ENCODE data around the gene CDHR5. TPM values are rescaled to one million over a fixed set of nuclear protein-coding genes. Genes with fewer than 3 reads are reported as not detected.

Gene CDHR5
- total RNA-seq, 1 donor from 2014 or later: not detected

DNA sequence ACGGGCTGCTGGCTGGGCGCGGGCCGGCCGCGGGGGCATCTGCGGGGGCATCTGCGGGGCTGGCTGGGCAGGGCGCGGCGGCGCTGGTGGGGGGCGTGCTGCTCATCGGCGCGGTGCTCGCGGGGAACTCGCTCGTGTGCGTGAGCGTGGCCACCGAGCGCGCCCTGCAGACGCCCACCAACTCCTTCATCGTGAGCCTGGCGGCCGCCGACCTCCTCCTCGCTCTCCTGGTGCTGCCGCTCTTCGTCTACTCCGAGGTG is 12.5 kb upstream of the CDHR5 start:
- H3K36me3 Mint-ChIP-seq: peaks cover 6% of the 10 kb centered on the region
- H3K79me2 ChIP-seq (ENCODE audit: low read depth): no peaks in the 10 kb centered on the region
- no peak overlapping the region for H3K27ac ChIP-seq
- H3K27me3 ChIP-seq: peaks cover 48% of the 10 kb centered on the region
- no peaks in the 10 kb centered on the region for H3K9me3 ChIP-seq (ENCODE audit: low read depth)
- peak overlapping the region; percentile 68 for H3K4me3 ChIP-seq
- DNase-seq (ENCODE audit: low spot score): no peak
- H3K4me3 Mint-ChIP-seq: peak overlapping the region; percentile 86
- H3K9me3 Mint-ChIP-seq: no peaks in the 10 kb centered on the region
- no peaks in the 10 kb centered on the region for H3K36me3 ChIP-seq
- peaks cover 56% of the 10 kb centered on the region for H3F3A ChIP-seq (ENCODE audit: low read depth)
- peaks cover 33% of the 10 kb centered on the region for H3K27me3 Mint-ChIP-seq (ENCODE audit: insufficient read depth, low read depth)
- TF ChIP-seq EZH2 (IDR thresholded peaks at IDR 0.05): no peak
- TF ChIP-seq, protein P1, sequence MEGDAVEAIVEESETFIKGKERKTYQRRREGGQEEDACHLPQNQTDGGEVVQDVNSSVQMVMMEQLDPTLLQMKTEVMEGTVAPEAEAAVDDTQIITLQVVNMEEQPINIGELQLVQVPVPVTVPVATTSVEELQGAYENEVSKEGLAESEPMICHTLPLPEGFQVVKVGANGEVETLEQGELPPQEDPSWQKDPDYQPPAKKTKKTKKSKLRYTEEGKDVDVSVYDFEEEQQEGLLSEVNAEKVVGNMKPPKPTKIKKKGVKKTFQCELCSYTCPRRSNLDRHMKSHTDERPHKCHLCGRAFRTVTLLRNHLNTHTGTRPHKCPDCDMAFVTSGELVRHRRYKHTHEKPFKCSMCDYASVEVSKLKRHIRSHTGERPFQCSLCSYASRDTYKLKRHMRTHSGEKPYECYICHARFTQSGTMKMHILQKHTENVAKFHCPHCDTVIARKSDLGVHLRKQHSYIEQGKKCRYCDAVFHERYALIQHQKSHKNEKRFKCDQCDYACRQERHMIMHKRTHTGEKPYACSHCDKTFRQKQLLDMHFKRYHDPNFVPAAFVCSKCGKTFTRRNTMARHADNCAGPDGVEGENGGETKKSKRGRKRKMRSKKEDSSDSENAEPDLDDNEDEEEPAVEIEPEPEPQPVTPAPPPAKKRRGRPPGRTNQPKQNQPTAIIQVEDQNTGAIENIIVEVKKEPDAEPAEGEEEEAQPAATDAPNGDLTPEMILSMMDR (IDR thresholded peaks at IDR 0.05): no peak
- TF ChIP-seq EZH2phosphoT487 (IDR thresholded peaks at IDR 0.05): no peak
- H3K4me1 ChIP-seq: peaks cover 32% of the 10 kb centered on the region
- H2AFZ ChIP-seq (replicated peaks): no peak overlapping the region
- no peak overlapping the region for H3K27ac Mint-ChIP-seq
- peak overlapping the region; percentile 95 for H3K4me2 ChIP-seq
- H3K9ac ChIP-seq: no peak overlapping the region
- peaks cover 31% of the 10 kb centered on the region for H3K4me1 Mint-ChIP-seq
- peaks cover 48% of the 10 kb centered on the region for H4K20me1 ChIP-seq (ENCODE audit: low read depth)

DNA sequence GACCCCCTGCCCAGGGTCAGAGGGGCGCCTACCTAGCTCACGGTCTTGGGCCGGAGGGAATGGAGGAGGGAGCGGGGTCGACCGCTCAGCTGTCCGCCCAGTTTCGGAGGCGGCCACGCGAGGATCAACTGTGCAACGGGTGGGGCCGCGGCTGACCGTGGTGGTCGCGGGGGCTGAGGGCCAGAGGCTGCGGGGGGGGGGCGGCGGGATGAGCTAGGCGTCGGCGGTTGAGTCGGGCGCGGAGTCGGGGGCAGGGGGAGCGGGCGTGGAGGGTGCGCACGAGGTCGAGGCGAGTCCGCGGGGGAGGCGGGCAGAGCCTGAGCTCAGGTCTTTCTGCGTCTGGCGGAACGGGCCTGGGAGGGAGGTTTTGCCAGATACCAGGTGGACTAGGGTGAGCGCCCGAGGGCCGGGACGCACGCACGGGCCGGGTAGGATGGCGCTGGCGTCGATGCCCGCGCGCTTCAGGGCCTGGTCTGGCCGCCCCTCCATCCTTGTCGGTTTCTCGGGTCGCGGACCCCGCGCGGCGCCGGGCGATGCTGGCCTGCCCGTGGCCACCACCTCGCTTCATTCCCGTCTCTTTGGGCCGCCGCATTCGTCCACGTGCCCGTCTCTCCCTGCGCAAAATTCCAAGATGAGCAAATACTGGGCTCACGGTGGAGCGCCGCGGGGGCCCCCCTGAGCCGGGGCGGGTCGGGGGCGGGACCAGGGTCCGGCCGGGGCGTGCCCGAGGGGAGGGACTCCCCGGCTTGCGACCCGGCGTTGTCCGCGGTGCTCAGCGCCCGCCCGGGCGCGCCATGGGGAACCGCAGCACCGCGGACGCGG is 12.0 kb upstream of the CDHR5 start, which contains the start of gene DRD4:
DRD4 (plus strand) TSS at position 759 of the 822 bp plus-strand sequence; CDS start at position 795, 36 bp downstream.
- H3K4me1 Mint-ChIP-seq: peaks cover 31% of the 10 kb centered on the region
- peak within 1 kb of the TSS; percentile 4 for H3K27ac Mint-ChIP-seq
- H3K36me3 ChIP-seq: no peaks in the 10 kb centered on the region
- H3F3A ChIP-seq (ENCODE audit: low read depth): peaks cover 50% of the 10 kb centered on the region
- peak; percentile 85 for DNase-seq (ENCODE audit: low spot score)
- H3K4me1 ChIP-seq: peaks cover 32% of the 10 kb centered on the region
- H3K9me3 Mint-ChIP-seq: no peaks in the 10 kb centered on the region
- H3K27me3 ChIP-seq: peaks cover 48% of the 10 kb centered on the region
- H2AFZ ChIP-seq (replicated peaks): no peak within 1 kb of the TSS
- peak within 1 kb of the TSS; percentile 96 for H3K27ac ChIP-seq
- peak within 1 kb of the TSS; percentile 95 for H3K4me2 ChIP-seq
- H4K20me1 ChIP-seq (ENCODE audit: low read depth): peaks cover 45% of the 10 kb centered on the region
- peak within 1 kb of the TSS; percentile 68 for H3K4me3 ChIP-seq
- peak within 1 kb of the TSS; percentile 86 for H3K4me3 Mint-ChIP-seq
- peaks cover 6% of the 10 kb centered on the region for H3K36me3 Mint-ChIP-seq
- H3K9ac ChIP-seq: no peak within 1 kb of the TSS
- peaks cover 33% of the 10 kb centered on the region for H3K27me3 Mint-ChIP-seq (ENCODE audit: insufficient read depth, low read depth)
- H3K79me2 ChIP-seq (ENCODE audit: low read depth): no peaks in the 10 kb centered on the region
- no peaks in the 10 kb centered on the region for H3K9me3 ChIP-seq (ENCODE audit: low read depth)
- TF ChIP-seq EZH2 (IDR thresholded peaks at IDR 0.05): peak; percentile 70
- TF ChIP-seq, protein P1 (IDR thresholded peaks at IDR 0.05): no peak
- peak; percentile 53 for TF ChIP-seq EZH2phosphoT487 (IDR thresholded peaks at IDR 0.05)

DNA sequence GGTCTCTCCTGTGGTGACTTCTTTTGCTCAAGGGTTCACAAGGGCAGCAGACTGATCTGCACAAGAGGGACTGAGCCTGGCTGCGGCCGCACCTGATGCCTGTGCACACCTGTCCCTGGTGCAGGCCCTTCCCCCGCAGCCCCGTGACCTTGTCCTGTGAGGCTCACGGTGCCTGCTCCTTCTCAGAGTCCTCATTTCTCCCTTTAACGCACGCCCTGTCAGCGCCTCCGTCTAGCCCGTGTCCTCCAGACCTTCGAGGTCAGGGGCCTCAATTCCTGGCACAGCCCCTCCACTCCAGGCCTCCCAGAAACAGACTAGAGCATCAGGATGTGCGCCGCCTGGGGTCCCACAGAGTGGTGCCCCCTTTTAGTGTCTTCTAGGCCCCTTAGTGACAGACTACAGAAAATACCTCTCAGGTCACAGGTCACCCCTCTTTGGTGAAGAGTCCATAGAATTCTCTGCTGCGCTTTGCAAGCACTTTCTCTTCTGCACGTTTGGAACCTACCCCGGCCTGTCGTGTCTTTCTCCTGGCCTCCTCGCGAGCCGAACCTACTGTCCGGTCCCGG is 11.3 kb upstream of the CDHR5 start:
- no peaks in the 10 kb centered on the region for H3K9me3 Mint-ChIP-seq
- Histone ChIP-seq H3K36me3 (no peaks in the 10 kb centered on the region), H3K27me3 (peaks cover 48% of the 10 kb centered on the region), H3K27ac (no peak overlapping the region), H3K79me2 (ENCODE audit: low read depth) (no peaks in the 10 kb centered on the region), H3F3A (ENCODE audit: low read depth) (peaks cover 44% of the 10 kb centered on the region), H3K4me3 (peak overlapping the region; percentile 68), H3K9me3 (ENCODE audit: low read depth) (no peaks in the 10 kb centered on the region), H2AFZ (replicated peaks) (no peak overlapping the region), H3K9ac (no peak overlapping the region), H3K4me1 (peaks cover 32% of the 10 kb centered on the region), H4K20me1 (ENCODE audit: low read depth) (peaks cover 38% of the 10 kb centered on the region), H3K4me2 (peak overlapping the region; percentile 95)
- H3K27ac Mint-ChIP-seq: no peak overlapping the region
- peaks cover 33% of the 10 kb centered on the region for H3K27me3 Mint-ChIP-seq (ENCODE audit: insufficient read depth, low read depth)
- peaks cover 6% of the 10 kb centered on the region for H3K36me3 Mint-ChIP-seq
- peak overlapping the region; percentile 69 for H3K4me3 Mint-ChIP-seq
- no peak for TF ChIP-seq EZH2phosphoT487 (IDR thresholded peaks at IDR 0.05)
- TF ChIP-seq EZH2 (IDR thresholded peaks at IDR 0.05): no peak
- TF ChIP-seq, protein P1 (IDR thresholded peaks at IDR 0.05): no peak
- H3K4me1 Mint-ChIP-seq: peaks cover 31% of the 10 kb centered on the region
- DNase-seq (ENCODE audit: low spot score): no peak
